H1 (cell line): ENCODE data around the gene SCAPER. TPM values are rescaled to one million over a fixed set of nuclear protein-coding genes. Genes with fewer than 3 reads are reported as not detected.

Experiments used
- CHD2 ChIP-seq: IDR thresholded peaks from 2 replicates; pipeline ENCODE4 v1.6.1; 2012; ENCODE audit warnings: low read length, improper control_type of control experiment
- CTBP2 ChIP-seq: IDR thresholded peaks from 2 replicates; pipeline ENCODE4 v1.7.0; 2011; ENCODE audit warnings: borderline replicate concordance, mild to moderate bottlenecking, moderate library complexity, mixed read lengths, low read length; ENCODE audit not compliant: insufficient read depth, insufficient read length
- KDM5A ChIP-seq: fragments of 200-600 bp; IDR thresholded peaks from 2 replicates; pipeline ENCODE4 v1.7.1; 2012; ENCODE audit warnings: mild to moderate bottlenecking, low read length, inconsistent platforms, mixed read lengths
- POLR2A ChIP-seq, 2 experiments: IDR thresholded peaks; 1 replicate in 1 of 2; 2 replicates in 1 of 2; pipeline ENCODE4 v1.6.1; 2011; ENCODE audit warnings: low read depth in 2 of 2, low read length in 2 of 2, mild to moderate bottlenecking in 2 of 2; ENCODE audit errors: control extremely low read depth in 1 of 2
- TAF1 ChIP-seq: IDR thresholded peaks from 2 replicates; pipeline ENCODE4 v1.6.1; 2011; ENCODE audit warnings: mild to moderate bottlenecking, low read depth, low read length
- polyA plus RNA-seq, 7 experiments: library from polyadenylated mRNA; depleted of rRNA in 3 of 7; stranded (reverse) in 5 of 7; unstranded in 2 of 7; fragments of >200 nt in 5 of 7; fragments of 200-250 nt in 2 of 7; gene quantifications; 1 replicate in 5 of 7; 2 replicates in 1 of 7; 4 replicates in 1 of 7; pipeline versions ENCODE4 v1.2.1 to v1.2.3, GENCODE V29; 2011 to 2013; ENCODE audit warnings: missing spikeins in 2 of 7, mixed read lengths in 2 of 7
- total RNA-seq: library from RNA; stranded (reverse); fragmentation: NEBNext Ultra II Directional; extraction: Animal tissue kit (Norgen Biotek cat#: 25700); gene quantifications from 2 replicates; pipeline ENCODE4 v1.2.1, GENCODE V29; 2021
- TF ChIP-seq, protein P1 (sequence below): fragments of 300-600 bp; sonication (generic); IDR thresholded peaks from 2 replicates; pipeline ENCODE4 v1.7.1; 2012; ENCODE audit warnings: low read length, moderate library complexity, mild to moderate bottlenecking, inconsistent platforms; ENCODE audit not compliant: insufficient replicate concordance
- TF ChIP-seq, protein P2 (sequence below): IDR thresholded peaks from 2 replicates; pipeline ENCODE4 v1.6.1; 2011; ENCODE audit warnings: low read length, improper control_type of control experiment

Gene SCAPER
- total and polyA plus RNA-seq, 2 of the 8 experiments (the other 6 are each of a cell fraction or from before 2014, with no cell fraction given): 1.6 to 6.8 TPM

DNA sequence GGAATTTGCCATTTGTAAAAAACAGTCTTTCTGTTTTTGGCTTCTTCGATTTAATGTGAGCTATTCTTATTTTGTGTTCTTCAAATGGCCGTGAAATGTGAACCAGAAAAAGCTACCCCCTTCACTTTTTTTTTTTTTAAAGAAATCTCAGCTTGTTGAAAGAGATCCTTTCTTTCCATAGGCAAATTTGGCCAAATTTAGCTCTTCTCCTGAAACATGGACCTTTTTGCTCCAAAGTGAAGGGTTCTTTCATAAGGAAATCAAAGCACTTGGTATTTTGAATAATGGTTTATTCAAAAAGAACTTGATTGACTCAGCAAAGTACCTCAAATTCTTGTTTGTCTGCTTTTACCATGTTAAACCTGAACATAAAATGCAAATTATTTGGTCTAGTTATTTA, 36.5 kb upstream of the SCAPER start (continued):
- TF ChIP-seq, protein P1, sequence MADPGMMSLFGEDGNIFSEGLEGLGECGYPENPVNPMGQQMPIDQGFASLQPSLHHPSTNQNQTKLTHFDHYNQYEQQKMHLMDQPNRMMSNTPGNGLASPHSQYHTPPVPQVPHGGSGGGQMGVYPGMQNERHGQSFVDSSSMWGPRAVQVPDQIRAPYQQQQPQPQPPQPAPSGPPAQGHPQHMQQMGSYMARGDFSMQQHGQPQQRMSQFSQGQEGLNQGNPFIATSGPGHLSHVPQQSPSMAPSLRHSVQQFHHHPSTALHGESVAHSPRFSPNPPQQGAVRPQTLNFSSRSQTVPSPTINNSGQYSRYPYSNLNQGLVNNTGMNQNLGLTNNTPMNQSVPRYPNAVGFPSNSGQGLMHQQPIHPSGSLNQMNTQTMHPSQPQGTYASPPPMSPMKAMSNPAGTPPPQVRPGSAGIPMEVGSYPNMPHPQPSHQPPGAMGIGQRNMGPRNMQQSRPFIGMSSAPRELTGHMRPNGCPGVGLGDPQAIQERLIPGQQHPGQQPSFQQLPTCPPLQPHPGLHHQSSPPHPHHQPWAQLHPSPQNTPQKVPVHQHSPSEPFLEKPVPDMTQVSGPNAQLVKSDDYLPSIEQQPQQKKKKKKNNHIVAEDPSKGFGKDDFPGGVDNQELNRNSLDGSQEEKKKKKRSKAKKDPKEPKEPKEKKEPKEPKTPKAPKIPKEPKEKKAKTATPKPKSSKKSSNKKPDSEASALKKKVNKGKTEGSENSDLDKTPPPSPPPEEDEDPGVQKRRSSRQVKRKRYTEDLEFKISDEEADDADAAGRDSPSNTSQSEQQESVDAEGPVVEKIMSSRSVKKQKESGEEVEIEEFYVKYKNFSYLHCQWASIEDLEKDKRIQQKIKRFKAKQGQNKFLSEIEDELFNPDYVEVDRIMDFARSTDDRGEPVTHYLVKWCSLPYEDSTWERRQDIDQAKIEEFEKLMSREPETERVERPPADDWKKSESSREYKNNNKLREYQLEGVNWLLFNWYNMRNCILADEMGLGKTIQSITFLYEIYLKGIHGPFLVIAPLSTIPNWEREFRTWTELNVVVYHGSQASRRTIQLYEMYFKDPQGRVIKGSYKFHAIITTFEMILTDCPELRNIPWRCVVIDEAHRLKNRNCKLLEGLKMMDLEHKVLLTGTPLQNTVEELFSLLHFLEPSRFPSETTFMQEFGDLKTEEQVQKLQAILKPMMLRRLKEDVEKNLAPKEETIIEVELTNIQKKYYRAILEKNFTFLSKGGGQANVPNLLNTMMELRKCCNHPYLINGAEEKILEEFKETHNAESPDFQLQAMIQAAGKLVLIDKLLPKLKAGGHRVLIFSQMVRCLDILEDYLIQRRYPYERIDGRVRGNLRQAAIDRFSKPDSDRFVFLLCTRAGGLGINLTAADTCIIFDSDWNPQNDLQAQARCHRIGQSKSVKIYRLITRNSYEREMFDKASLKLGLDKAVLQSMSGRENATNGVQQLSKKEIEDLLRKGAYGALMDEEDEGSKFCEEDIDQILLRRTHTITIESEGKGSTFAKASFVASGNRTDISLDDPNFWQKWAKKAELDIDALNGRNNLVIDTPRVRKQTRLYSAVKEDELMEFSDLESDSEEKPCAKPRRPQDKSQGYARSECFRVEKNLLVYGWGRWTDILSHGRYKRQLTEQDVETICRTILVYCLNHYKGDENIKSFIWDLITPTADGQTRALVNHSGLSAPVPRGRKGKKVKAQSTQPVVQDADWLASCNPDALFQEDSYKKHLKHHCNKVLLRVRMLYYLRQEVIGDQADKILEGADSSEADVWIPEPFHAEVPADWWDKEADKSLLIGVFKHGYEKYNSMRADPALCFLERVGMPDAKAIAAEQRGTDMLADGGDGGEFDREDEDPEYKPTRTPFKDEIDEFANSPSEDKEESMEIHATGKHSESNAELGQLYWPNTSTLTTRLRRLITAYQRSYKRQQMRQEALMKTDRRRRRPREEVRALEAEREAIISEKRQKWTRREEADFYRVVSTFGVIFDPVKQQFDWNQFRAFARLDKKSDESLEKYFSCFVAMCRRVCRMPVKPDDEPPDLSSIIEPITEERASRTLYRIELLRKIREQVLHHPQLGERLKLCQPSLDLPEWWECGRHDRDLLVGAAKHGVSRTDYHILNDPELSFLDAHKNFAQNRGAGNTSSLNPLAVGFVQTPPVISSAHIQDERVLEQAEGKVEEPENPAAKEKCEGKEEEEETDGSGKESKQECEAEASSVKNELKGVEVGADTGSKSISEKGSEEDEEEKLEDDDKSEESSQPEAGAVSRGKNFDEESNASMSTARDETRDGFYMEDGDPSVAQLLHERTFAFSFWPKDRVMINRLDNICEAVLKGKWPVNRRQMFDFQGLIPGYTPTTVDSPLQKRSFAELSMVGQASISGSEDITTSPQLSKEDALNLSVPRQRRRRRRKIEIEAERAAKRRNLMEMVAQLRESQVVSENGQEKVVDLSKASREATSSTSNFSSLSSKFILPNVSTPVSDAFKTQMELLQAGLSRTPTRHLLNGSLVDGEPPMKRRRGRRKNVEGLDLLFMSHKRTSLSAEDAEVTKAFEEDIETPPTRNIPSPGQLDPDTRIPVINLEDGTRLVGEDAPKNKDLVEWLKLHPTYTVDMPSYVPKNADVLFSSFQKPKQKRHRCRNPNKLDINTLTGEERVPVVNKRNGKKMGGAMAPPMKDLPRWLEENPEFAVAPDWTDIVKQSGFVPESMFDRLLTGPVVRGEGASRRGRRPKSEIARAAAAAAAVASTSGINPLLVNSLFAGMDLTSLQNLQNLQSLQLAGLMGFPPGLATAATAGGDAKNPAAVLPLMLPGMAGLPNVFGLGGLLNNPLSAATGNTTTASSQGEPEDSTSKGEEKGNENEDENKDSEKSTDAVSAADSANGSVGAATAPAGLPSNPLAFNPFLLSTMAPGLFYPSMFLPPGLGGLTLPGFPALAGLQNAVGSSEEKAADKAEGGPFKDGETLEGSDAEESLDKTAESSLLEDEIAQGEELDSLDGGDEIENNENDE: no peak
- TF ChIP-seq, protein P2, sequence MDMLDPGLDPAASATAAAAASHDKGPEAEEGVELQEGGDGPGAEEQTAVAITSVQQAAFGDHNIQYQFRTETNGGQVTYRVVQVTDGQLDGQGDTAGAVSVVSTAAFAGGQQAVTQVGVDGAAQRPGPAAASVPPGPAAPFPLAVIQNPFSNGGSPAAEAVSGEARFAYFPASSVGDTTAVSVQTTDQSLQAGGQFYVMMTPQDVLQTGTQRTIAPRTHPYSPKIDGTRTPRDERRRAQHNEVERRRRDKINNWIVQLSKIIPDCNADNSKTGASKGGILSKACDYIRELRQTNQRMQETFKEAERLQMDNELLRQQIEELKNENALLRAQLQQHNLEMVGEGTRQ: no peak
- TF ChIP-seq CHD2 (no peak), CTBP2 (no peak), POLR2A (IDR thresholded peaks at IDR 0.05; ENCODE audit: control extremely low read depth in 1 of 2, low read depth in 2 of 2, low read length in 2 of 2) (no peak), TAF1 (no peak), KDM5A (no peak)
